Neural cell (in vitro differentiated cells): ENCODE data around the gene TRAPPC3.

Source experiments
- CTCF ChIP-seq: fragments of 450-650 bp; IDR thresholded peaks from 2 replicates; pipeline ENCODE4 v1.5.1; 2014; ENCODE audit warnings: antibody characterized with exemption, mild to moderate bottlenecking, moderate library complexity; ENCODE audit not compliant: poor library complexity, severe bottlenecking
- EP300 ChIP-seq: fragments of 450-650 bp; conservative IDR thresholded peaks from 2 replicates; pipeline ENCODE4 v1.6.1; 2014; ENCODE audit warnings: antibody characterized with exemption, mild to moderate bottlenecking, moderate library complexity; ENCODE audit not compliant: poor library complexity, severe bottlenecking
- POLR2AphosphoS5 ChIP-seq: IDR thresholded peaks from 2 replicates; pipeline ENCODE4 v1.6.1; 2012
- RAD21 ChIP-seq: fragments of 450-650 bp; conservative IDR thresholded peaks from 2 replicates; pipeline ENCODE4 v1.6.1; 2014; ENCODE audit warnings: antibody characterized with exemption, mild to moderate bottlenecking, moderate library complexity
- REST ChIP-seq: IDR thresholded peaks from 2 replicates; pipeline ENCODE4 v1.6.1; 2012; ENCODE audit warnings: borderline replicate concordance
- SMC3 ChIP-seq: fragments of 450-650 bp; conservative IDR thresholded peaks from 2 replicates; pipeline ENCODE4 v1.6.1; 2014; ENCODE audit warnings: antibody characterized with exemption, mild to moderate bottlenecking, moderate library complexity; ENCODE audit not compliant: poor library complexity

- TF ChIP-seq EP300, result no peak
- TF ChIP-seq CTCF, result no peak
- no peak for TF ChIP-seq SMC3
- TF ChIP-seq REST, result no peak
- no peak for TF ChIP-seq POLR2AphosphoS5
- no peak for TF ChIP-seq RAD21
These were observed 4.9 kb downstream of the TRAPPC3 start for GRCh38 chr1:36144413-36144812.
